ENCODE measurements around the gene USP2.
"Not testable (repeated sequence)": the region's sequence is repeated elsewhere in the genome, so short reads cannot be mapped to it uniquely, and the experiment has no call there.

USP2 gene

DNA sequence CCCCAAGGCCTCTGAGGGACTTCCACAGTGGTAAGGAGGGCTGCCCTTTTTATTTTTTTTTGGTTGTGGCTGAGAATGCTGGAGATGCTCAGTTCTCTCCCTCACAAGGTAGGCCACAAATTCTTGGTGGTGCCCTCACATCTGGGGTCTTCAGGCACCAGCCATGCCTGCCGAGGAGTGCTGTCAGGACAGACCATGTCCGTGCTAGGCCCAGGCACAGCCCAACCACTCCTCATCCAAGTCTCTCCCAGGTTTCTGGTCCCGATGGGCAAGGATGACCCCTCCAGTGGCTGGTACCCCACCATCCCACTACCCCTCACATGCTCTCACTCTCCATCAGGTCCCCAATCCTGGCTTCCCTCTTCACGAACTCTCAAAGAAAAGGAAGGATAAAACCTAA lies 37.3 kb upstream of the USP2 start:
- H3K4me3 Mint-ChIP-seq: no peak overlapping the region
- no peak for DNase-seq (ENCODE audit: low spot score)
- H3K36me3 Mint-ChIP-seq (ENCODE audit: low read depth): no peaks in the 10 kb centered on the region
- no peak overlapping the region for H3K27ac Mint-ChIP-seq
- no peaks in the 10 kb centered on the region for H3K9me3 Mint-ChIP-seq
- peaks cover 14% of the 10 kb centered on the region for H3K27me3 Mint-ChIP-seq (ENCODE audit: low read depth)
- peaks cover 13% of the 10 kb centered on the region for H3K4me1 Mint-ChIP-seq (ENCODE audit: low read depth)

DNA sequence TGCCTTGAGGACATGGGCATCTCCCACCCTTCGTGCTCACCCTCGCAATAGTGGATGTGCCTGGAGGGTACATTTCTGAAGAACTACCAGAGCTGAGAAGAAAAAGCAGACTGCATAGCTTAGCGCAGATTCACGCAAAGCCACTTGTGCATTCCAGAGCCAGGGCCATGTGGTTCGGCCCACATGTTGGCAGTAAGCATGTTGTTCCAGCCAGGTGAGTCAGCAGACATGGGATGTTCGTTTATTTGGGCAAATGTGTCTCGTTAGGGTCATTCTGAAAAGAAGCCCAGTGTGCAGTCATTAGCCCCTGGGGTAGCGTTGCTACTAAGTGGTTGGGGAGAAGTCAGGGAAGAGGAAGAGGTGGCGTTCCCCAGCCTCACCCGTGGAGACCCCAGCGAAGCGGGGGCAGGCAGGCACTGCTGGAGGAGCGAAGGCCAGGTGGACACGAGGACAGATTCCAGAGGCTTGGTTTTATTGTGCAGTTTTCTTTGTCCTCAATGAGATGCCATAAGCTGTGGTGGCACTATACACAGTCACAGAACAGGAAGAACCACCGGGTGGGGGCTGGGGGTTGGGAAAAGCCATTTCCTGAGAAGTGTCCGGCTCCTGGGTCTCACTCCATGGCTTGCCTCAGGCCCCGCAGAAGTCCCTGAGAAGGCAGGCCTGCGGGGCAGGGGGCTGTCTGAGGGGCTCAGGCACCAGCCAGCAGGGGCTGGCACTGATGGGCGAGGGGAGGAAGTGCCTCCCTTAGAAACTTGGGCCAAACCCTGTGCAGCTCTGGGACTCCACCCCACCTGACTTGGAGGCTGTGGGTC lies 36.4 kb upstream of the USP2 start:
- peaks cover 13% of the 10 kb centered on the region for H3K27me3 Mint-ChIP-seq (ENCODE audit: low read depth)
- H3K36me3 Mint-ChIP-seq (ENCODE audit: low read depth): no peaks in the 10 kb centered on the region
- H3K27ac Mint-ChIP-seq: no peak overlapping the region
- DNase-seq (ENCODE audit: low spot score): no peak
- no peaks in the 10 kb centered on the region for H3K9me3 Mint-ChIP-seq
- H3K4me3 Mint-ChIP-seq: no peak overlapping the region
- peaks cover 11% of the 10 kb centered on the region for H3K4me1 Mint-ChIP-seq (ENCODE audit: low read depth)

- DNase-seq (ENCODE audit: low spot score): no peak
- H3K36me3 Mint-ChIP-seq (ENCODE audit: low read depth): no peaks in the 10 kb centered on the region
- H3K27me3 Mint-ChIP-seq (ENCODE audit: low read depth): peaks cover 5% of the 10 kb centered on the region
- no peak overlapping the region for H3K4me3 Mint-ChIP-seq
- H3K27ac Mint-ChIP-seq: no peak overlapping the region
- no peaks in the 10 kb centered on the region for H3K9me3 Mint-ChIP-seq
- H3K4me1 Mint-ChIP-seq (ENCODE audit: low read depth): peaks cover 6% of the 10 kb centered on the region
Measured at GRCh38 chr11:119416606-119417580, 35.4 kb upstream of the USP2 start.

DNA sequence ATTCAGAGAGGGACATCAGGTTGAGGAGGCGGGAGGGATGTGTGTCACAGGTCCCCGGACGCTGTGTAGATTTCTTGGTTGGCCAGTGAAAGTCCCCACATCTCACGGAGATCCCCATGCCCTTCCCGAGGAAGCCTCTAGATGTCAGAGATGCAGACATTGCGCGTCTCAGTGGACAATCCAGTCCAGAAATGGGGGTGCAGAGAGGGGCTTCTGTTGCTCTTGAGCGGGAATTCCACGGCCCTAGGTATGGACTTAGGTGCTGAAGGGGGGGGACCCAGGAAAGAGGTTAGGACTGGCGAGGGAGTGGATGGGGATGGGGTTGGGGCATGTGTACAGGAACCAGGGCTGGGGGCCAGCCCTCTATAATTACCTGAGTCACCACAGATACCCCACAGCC lies 34.5 kb upstream of the USP2 start:
- H3K36me3 Mint-ChIP-seq (ENCODE audit: low read depth): no peaks in the 10 kb centered on the region
- H3K27ac Mint-ChIP-seq: no peak overlapping the region
- H3K27me3 Mint-ChIP-seq (ENCODE audit: low read depth): peaks cover 4% of the 10 kb centered on the region
- H3K9me3 Mint-ChIP-seq: no peaks in the 10 kb centered on the region
- no peak overlapping the region for H3K4me3 Mint-ChIP-seq
- no peak for DNase-seq (ENCODE audit: low spot score)
- no peaks in the 10 kb centered on the region for H3K4me1 Mint-ChIP-seq (ENCODE audit: low read depth)

DNA sequence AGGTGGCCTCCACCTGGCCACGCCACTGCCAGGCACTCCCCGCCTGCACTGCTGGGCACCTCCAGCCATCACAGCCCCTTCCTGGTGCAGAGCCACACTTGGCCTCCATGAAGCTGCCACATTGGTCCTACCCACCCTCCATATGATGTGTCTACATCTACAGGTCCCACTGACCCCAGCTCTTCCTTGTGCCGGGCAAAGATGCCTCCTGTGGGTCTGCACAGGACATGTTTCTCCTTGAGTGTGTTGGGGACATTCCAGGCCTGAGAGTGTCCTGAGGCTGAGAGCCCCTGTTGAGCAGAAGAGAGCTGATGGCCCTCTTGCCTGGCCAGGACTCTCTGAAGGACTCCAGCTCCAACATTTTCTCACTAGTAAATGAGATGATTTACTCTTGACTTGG lies 34.0 kb upstream of the USP2 start:
- Mint-ChIP-seq H3K36me3 (ENCODE audit: low read depth) (no peaks in the 10 kb centered on the region), H3K9me3 (no peaks in the 10 kb centered on the region), H3K4me1 (ENCODE audit: low read depth) (no peaks in the 10 kb centered on the region), H3K27ac (no peak overlapping the region), H3K27me3 (ENCODE audit: low read depth) (peaks cover 4% of the 10 kb centered on the region), H3K4me3 (no peak overlapping the region)
- DNase-seq (ENCODE audit: low spot score): no peak

DNA sequence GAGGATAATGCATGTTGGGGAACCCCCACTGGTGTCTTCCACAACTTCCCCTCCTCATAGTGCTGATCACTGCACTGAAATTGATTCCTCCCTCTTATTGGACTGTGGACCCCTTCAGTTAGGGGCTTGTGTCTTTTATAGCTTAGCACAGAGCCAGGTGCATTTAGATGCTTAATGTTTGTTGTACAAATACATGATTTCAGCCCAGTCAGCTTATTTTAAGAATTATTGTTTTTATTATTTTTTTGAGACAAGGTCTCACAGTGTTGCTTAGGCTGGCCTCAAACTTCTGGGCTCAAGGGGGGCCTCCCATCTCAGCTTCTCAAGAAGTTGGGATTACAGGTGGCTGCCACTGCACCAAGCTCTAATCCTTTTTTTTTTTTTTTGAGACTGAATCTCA lies 33.2 kb upstream of the USP2 start:
- H3K27me3 Mint-ChIP-seq (ENCODE audit: low read depth): peaks cover 4% of the 10 kb centered on the region
- no peak for DNase-seq (ENCODE audit: low spot score)
- H3K4me3 Mint-ChIP-seq: no peak overlapping the region
- H3K9me3 Mint-ChIP-seq: no peaks in the 10 kb centered on the region
- no peaks in the 10 kb centered on the region for H3K36me3 Mint-ChIP-seq (ENCODE audit: low read depth)
- H3K4me1 Mint-ChIP-seq (ENCODE audit: low read depth): no peaks in the 10 kb centered on the region
- H3K27ac Mint-ChIP-seq: no peak overlapping the region

GRCh38 chr11:119414321-119414720 lies 32.8 kb upstream of the USP2 start:
- no peaks in the 10 kb centered on the region for H3K36me3 Mint-ChIP-seq (ENCODE audit: low read depth)
- H3K4me3 Mint-ChIP-seq: no peak overlapping the region
- peaks cover 4% of the 10 kb centered on the region for H3K27me3 Mint-ChIP-seq (ENCODE audit: low read depth)
- H3K27ac Mint-ChIP-seq: no peak overlapping the region
- H3K4me1 Mint-ChIP-seq (ENCODE audit: low read depth): no peaks in the 10 kb centered on the region
- H3K9me3 Mint-ChIP-seq: no peaks in the 10 kb centered on the region
- no peak for DNase-seq (ENCODE audit: low spot score)

DNA sequence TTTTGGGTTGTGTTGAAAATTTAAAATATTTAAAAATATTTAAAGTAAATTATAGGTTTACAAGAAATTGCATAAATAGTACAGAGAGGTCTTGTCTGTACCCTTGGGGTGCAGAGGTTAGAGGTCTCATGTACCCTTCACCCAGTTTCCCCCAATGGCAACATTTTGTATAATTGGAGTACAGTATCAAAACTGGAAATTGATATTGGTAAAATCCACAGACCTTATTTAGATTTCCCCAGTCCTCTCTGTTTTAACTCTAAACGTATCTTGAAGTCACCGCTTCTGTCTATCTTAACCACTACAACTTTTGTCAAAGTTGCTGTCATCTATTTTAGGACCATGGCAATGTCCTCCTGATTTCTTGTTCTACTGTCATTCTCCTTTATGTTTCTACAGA lies 30.6 kb upstream of the USP2 start:
- no peak for DNase-seq (ENCODE audit: low spot score)
- H3K4me1 Mint-ChIP-seq (ENCODE audit: low read depth): no peaks in the 10 kb centered on the region
- no peak overlapping the region for H3K27ac Mint-ChIP-seq
- H3K4me3 Mint-ChIP-seq: no peak overlapping the region
- no peaks in the 10 kb centered on the region for H3K36me3 Mint-ChIP-seq (ENCODE audit: low read depth)
- H3K9me3 Mint-ChIP-seq: no peaks in the 10 kb centered on the region
- H3K27me3 Mint-ChIP-seq (ENCODE audit: low read depth): peaks cover 4% of the 10 kb centered on the region

- H3K9me3 Mint-ChIP-seq: no peaks in the 10 kb centered on the region
- H3K4me1 Mint-ChIP-seq (ENCODE audit: low read depth): no peaks in the 10 kb centered on the region
- peaks cover 4% of the 10 kb centered on the region for H3K27me3 Mint-ChIP-seq (ENCODE audit: low read depth)
- H3K27ac Mint-ChIP-seq: no peak overlapping the region
- no peaks in the 10 kb centered on the region for H3K36me3 Mint-ChIP-seq (ENCODE audit: low read depth)
- no peak overlapping the region for H3K4me3 Mint-ChIP-seq
- DNase-seq (ENCODE audit: low spot score): no peak
Measured at GRCh38 chr11:119410501-119410900, 29.0 kb upstream of the USP2 start.

- no peak overlapping the region for H3K27ac Mint-ChIP-seq
Measured at GRCh38 chr11:119409731-119410130, 28.2 kb upstream of the USP2 start.

GRCh38 chr11:119406005-119406404 lies 24.5 kb upstream of the USP2 start:
- peaks cover 6% of the 10 kb centered on the region for H3K27me3 Mint-ChIP-seq (ENCODE audit: low read depth)
- no peaks in the 10 kb centered on the region for H3K36me3 Mint-ChIP-seq (ENCODE audit: low read depth)
- H3K4me1 Mint-ChIP-seq (ENCODE audit: low read depth): no peaks in the 10 kb centered on the region
- H3K27ac Mint-ChIP-seq: no peak overlapping the region
- no peak overlapping the region for H3K4me3 Mint-ChIP-seq
- DNase-seq (ENCODE audit: low spot score): no peak
- peaks cover 4% of the 10 kb centered on the region for H3K9me3 Mint-ChIP-seq

More at GRCh38 chr11:119409731-119410130, 28.2 kb upstream of the USP2 start:
- no peak overlapping the region for H3K4me3 Mint-ChIP-seq
- H3K4me1 Mint-ChIP-seq (ENCODE audit: low read depth): no peaks in the 10 kb centered on the region
- H3K27me3 Mint-ChIP-seq (ENCODE audit: low read depth): peaks cover 4% of the 10 kb centered on the region
- DNase-seq (ENCODE audit: low spot score): no peak
- no peaks in the 10 kb centered on the region for H3K36me3 Mint-ChIP-seq (ENCODE audit: low read depth)
- no peaks in the 10 kb centered on the region for H3K9me3 Mint-ChIP-seq

DNA sequence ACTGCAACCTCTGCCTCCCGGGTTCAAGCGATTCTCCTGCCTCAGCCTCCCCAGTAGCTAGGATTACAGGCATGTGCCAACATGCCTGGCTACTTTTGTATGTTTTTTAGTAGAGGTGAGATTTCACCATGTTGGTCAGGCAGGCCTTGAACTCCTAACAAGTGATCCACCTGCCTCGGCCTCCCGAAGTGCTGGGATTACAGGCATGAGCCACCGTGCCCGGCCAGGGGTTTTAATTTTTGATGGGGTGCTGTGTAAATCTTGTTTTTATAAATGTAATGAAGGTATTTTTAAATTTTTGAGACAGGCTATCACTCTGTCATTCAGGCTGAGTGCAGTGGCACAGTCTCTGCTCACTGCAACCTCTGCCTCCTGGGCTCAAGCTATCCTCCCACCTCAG lies 24.0 kb upstream of the USP2 start:
- not testable (repeated sequence) for DNase-seq (ENCODE audit: low spot score); H3K27ac Mint-ChIP-seq; H3K9me3 Mint-ChIP-seq; H3K4me1 Mint-ChIP-seq (ENCODE audit: low read depth); H3K27me3 Mint-ChIP-seq (ENCODE audit: low read depth); H3K36me3 Mint-ChIP-seq (ENCODE audit: low read depth); H3K4me3 Mint-ChIP-seq

- peaks cover 10% of the 10 kb centered on the region for H3K27me3 Mint-ChIP-seq (ENCODE audit: low read depth)
- peaks cover 13% of the 10 kb centered on the region for H3K9me3 Mint-ChIP-seq
- H3K4me1 Mint-ChIP-seq (ENCODE audit: low read depth): no peaks in the 10 kb centered on the region
- H3K36me3 Mint-ChIP-seq (ENCODE audit: low read depth): no peaks in the 10 kb centered on the region
- H3K4me3 Mint-ChIP-seq: no peak overlapping the region
- no peak for DNase-seq (ENCODE audit: low spot score)
- H3K27ac Mint-ChIP-seq: no peak overlapping the region
Measured at GRCh38 chr11:119404872-119405271, 23.4 kb upstream of the USP2 start.

GRCh38 chr11:119403021-119403420 lies 21.5 kb upstream of the USP2 start:
- H3K4me3 Mint-ChIP-seq: no peak overlapping the region
- H3K27ac Mint-ChIP-seq: no peak overlapping the region
- H3K9me3 Mint-ChIP-seq: peaks cover 27% of the 10 kb centered on the region
- H3K36me3 Mint-ChIP-seq (ENCODE audit: low read depth): no peaks in the 10 kb centered on the region
- no peak for DNase-seq (ENCODE audit: low spot score)
- H3K27me3 Mint-ChIP-seq (ENCODE audit: low read depth): peaks cover 14% of the 10 kb centered on the region
- H3K4me1 Mint-ChIP-seq (ENCODE audit: low read depth): no peaks in the 10 kb centered on the region

All from T-helper 2 cell treated with Interferon-gamma antibody and Interleukin-4, amounts not matched to agents 5 μg/mL and 100 μg/mL, for 36 hours (primary cell).